HG03460 (cell line): ENCODE measurements around the gene SLC16A6.
"Not testable (repeated sequence)": the region's sequence is repeated elsewhere in the genome, so short reads cannot be mapped to it uniquely, and the experiment has no call there.

ENCODE experiments used
- ATAC-seq: cut with Tn5 transposase; IDR thresholded peaks from one replicate; pipeline ENCODE4 v1.9.1; 2021; ENCODE audit not compliant: unreplicated experiment

The SLC16A6 gene

GRCh38 chr17:68310152-68310551 lies 19.2 kb upstream of the SLC16A6 start:
- ATAC-seq = no peak

GRCh38 chr17:68309066-68309670 lies 18.2 kb upstream of the SLC16A6 start:
- ATAC-seq = not testable (repeated sequence)

GRCh38 chr17:68308486-68308885 lies 17.6 kb upstream of the SLC16A6 start:
- not testable (repeated sequence) for ATAC-seq

GRCh38 chr17:68307443-68307842 lies 16.5 kb upstream of the SLC16A6 start:
- ATAC-seq = no peak

GRCh38 chr17:68306819-68307218 lies 15.9 kb upstream of the SLC16A6 start:
- no peak for ATAC-seq

- ATAC-seq = no peak
Measured at GRCh38 chr17:68305142-68305541, 14.2 kb upstream of the SLC16A6 start.

- ATAC-seq = no peak
Measured at GRCh38 chr17:68304706-68305105, 13.8 kb upstream of the SLC16A6 start.

GRCh38 chr17:68302666-68303065 lies 11.7 kb upstream of the SLC16A6 start:
- ATAC-seq = no peak

- no peak for ATAC-seq
Measured at GRCh38 chr17:68302066-68302564, 11.2 kb upstream of the SLC16A6 start.

- no peak for ATAC-seq
Measured at GRCh38 chr17:68301438-68301959, 10.6 kb upstream of the SLC16A6 start.

GRCh38 chr17:68299817-68300216 lies 8.9 kb upstream of the SLC16A6 start:
- no peak for ATAC-seq

GRCh38 chr17:68298601-68299000 lies 7.7 kb upstream of the SLC16A6 start:
- ATAC-seq = no peak

GRCh38 chr17:68297195-68297594 lies 6.3 kb upstream of the SLC16A6 start:
- ATAC-seq = no peak

GRCh38 chr17:68296217-68297191 lies 5.6 kb upstream of the SLC16A6 start:
- no peak for ATAC-seq

GRCh38 chr17:68295086-68295485 lies 4.2 kb upstream of the SLC16A6 start:
- ATAC-seq = no peak

- no peak for ATAC-seq
Measured at GRCh38 chr17:68294617-68295016, 3.7 kb upstream of the SLC16A6 start.

- ATAC-seq = no peak
Measured at GRCh38 chr17:68294196-68294555, 3.2 kb upstream of the SLC16A6 start.

- ATAC-seq = no peak
Measured at GRCh38 chr17:68293490-68294195, 2.7 kb upstream of the SLC16A6 start.

GRCh38 chr17:68292689-68293040 lies 1.7 kb upstream of the SLC16A6 start:
- no peak for ATAC-seq

- ATAC-seq = peak; percentile 61
Measured at GRCh38 chr17:68291836-68292688, 1.1 kb upstream of the SLC16A6 start.
